Measurements from ENCODE around the gene SYK.

SYK gene

DNA sequence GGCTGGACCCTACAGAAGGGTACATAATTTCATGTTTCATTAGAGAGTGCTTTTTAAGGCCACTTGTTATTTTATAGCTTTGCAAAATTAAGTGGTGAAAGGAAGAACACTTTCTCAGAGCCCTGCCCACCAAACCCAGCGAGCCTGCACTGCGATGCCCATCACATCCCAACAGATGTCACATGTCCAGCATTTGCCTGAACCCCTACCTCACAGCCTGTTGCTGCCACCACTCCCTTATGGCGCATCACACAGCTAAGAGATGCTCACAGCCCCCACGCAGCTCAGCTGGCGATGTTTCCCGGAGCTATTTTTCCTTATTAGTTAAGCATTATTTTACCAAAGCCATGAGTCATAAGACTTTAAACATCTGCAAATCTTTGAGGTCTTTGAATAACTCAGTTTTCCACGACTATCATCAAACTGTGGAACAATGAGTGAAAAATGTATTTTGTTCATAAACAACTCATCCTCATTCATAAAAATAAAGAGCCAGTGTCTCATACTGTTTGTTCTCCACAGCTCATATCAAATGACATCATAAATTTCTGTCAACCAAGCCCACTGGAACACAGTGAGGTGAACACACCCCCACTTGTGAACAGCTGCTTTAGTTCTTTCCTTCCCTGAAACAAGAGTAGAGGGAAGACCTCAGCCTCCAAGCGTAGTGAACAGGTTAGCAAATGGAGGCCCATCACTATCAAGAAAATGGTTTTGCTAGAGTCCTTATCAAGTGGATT, 104.9 kb downstream of the SYK start:
- no peak for DNase-seq (ENCODE audit: low read depth)

DNA sequence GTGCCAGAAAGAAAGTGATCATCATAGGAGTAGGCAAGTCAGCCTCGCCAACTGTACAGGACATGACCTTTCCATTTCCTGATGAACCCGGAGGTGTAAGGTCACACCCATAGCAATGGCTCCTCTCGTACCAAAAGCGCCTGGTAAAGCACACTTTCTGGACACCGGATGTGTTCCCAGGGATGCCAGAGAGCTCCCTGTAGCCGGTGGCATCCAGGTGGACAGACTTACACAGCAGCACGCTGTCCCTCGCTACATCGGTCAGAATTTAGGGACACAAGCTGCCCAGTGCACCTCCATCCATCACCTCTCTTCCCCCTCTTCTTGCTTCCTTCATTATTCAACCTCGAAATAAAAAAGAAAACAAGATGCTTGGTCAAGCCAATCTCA, 105.4 kb downstream of the SYK start:
- no peak for DNase-seq (ENCODE audit: low read depth)

DNA sequence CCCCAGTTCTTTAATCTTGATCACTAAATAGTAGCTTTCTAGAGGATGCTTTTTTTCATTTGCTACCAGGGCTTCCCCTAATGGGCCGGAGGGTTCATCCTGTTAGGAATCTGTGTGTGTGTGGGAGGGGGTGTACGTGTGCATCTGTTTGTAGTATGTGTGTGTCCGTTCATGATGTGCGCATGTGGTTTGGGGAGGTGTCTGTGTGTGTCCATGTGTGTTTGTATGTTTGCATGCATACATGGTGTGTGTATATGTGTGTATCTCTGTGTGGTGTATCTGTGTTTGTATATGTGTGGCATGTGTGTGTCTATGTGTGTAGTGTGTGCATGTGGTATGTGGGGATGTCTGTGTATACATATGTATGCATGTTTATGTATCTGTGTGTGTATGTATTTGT, 106.2 kb downstream of the SYK start:
- no peak for DNase-seq (ENCODE audit: low read depth)

DNA sequence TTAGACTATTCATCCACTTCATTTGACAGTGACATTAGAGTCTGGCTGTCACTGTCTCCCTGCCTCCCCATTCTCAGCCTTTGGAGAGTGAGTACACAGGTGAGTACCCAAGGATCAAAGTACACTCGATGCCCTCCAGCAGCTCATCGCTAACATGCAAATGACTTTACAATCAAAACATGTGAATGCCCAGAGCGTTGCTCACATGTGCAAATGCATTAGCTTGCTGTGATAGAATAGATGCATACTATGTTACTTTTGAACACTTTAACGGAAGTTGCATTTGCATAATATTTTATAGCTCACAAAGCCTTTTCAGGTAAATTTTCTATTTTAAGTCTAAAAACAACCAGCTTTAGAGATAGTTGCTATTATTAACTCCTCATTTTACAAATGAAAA, 107.6 kb downstream of the SYK start:
- DNase-seq (ENCODE audit: low read depth): no peak

DNA sequence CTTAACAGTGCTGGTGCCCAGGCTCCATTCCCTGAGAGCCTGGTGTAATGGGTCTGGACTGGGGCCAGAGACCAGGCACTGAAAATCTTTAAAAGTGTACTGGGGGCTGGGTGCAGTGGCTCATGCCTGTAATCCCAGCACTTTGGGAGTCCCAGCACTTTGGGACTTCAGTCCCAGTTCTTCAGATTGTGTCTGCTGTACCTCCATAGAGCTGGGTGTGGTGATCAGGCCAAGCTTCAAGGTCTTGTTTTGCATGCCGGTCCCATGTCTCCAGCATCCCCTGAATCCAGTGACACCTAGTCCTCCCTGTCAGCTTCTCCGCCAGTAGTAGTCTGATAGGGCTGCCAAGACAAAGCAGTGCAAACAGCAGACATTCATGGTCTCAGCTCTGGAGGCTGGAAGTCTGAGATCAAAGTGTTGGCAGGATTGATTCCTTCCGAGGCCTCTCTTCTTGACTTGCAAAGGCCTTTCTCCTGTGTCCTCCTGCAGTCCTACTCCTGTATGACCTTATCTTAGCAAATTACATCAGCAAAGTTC, 108.2 kb downstream of the SYK start:
- no peak for DNase-seq (ENCODE audit: low read depth)

DNA sequence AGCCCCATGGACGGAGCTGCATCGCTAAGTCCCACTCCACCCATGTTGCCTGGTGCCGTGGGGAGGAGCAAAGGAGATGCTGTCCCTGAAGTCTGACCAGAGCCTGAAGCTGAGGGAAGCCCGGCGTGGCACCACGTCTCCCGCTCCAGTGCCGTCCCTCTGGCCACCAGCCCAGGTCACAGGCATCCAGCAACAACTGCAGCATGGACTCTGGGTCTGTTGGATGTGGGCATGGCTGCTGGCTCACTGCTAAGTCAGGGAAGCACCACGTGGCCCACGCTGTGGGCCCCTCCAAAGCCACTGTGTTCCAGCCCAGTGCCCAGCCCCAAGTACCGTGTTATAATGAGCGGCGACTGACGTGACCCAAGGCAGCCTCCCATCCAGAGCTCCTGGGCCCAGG, 112.6 kb downstream of the SYK start:
- DNase-seq (ENCODE audit: low read depth): no peak

DNA sequence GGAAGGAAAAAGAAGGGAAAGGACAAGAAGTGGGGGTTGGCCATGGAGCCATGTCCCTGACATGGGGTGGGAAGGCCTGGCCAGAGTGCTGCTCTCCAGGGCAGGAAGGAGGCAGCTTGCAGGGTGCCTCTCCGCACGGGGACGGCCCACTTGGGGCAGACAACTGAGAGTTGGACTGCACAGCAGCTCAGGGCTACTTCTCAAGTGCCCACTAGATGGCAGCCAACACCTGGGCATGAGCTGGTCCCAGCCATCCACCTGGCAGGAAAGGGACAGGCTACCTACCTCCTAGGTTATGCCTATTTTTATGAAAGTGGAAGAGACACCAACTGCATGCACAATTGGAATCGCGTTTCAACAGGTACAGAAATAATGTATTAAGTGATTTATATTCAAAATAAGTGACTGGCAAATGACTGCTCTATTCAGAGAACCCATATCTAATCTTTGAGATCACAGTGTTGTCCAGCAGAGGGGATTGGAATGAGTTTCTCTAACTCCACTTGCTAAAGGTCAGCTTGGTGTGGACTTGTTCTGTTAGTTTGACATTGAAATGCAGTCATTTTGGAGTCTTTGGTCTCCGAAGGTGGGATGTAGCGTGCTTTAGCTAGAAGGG, 113.4 kb downstream of the SYK start:
- peak; percentile 63 for DNase-seq (ENCODE audit: low read depth)

DNA sequence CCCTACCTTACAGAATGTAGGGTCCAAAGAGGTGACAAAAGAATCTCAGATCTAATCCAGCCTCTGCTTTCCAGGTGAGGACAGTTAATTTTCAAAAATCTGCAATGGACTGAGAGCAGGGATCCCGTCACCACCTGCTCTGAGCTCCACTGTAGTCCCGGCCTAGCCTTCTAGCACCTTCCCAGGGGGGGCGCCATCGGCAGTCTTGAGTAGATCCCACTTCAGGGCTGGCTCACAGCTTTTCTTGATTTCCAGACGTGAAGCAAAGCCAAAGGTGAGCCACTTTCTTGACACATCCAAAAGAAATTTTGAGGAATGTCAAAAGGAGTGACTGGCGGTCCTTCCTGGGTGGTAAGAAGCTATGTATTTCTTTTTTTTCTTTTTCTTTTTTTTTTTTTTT, 114.1 kb downstream of the SYK start:
- no peak for DNase-seq (ENCODE audit: low read depth)

DNA sequence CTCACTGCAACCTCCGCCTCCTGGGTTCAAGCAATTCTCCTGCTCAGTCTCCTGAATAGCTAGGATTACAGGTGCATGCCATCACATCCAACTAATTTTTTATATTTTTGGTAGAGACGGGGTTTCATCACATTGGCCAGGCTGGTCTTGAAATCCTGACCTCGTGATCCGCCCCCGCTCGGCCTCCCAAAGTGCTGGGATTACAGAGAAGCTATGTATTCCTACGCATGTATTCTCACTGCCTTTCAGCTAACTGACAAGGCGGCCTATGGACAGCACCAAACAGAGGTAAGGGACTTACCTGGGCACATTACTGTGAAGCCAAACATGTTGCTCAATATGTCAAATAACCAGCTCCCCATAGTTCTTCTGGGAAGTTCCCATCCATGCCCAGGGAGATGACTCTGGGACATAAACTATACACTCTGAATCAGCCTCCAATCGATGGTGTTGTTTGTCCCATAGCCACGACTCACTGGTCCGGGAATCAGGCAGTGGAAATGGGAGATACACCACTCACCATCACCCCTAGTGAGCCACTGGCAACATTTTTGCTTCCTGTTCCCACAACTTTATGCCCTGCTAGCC, 114.6 kb downstream of the SYK start:
- no peak for DNase-seq (ENCODE audit: low read depth)

DNA sequence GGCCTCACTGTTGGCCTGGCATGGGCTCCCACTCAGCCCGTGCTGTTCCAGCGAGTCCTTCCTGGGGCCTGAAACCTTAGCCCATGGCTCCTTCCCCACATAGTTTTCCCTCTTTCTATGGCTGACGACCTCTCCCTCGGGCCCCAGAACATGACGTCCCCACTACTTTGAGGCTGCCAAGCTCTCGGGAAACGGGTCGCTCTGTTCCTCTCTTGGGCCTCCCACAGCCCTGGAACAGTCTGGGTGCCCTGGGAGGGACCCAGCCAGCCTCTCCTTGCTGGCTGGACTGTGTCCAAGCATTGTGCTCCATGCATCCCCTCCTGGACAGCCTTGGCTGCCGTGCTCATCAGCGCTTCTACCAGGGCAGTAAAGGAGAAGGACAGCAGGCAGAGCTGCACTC, 118.3 kb downstream of the SYK start:
- DNase-seq (ENCODE audit: low read depth): no peak

DNA sequence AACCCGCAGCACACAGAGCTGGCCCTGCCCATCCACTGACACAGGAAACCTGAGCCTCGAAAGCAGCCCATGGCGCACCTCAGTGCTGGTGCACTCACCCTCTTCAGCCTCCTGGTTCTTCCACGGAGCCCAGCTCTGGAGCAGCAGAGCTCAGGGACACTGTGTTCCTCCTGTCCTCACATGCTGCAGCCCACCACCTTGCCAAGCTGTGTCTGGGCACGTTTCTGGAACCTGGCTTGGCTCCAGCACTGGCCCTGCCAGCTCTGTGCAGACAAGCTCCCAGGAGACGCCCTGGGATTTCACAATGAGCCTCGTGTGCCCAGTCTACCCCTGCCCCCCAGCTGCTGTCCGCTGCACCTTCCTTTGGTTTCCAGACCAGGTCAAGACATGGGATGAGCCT, 119.5 kb downstream of the SYK start:
- DNase-seq (ENCODE audit: low read depth): peak; percentile 36

DNA sequence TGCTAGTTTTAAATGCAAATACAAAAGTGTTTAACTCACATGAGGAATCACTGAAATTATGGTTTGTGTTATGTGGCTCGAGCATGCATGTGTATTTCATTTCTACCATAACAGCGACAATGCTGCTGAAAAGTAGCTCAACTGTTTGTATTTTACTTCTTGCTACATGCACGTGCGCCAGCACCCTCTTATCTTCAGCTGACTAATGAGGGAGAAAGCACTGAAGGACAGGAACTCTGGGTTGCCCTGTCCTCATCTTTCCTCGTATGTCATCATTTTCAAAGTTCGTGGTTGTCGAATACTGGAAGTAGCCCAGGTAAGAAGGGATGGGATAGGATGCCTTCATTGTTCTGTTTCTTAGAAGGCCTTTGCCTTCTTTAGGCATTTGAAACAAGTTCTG, 120.3 kb downstream of the SYK start:
- no peak for DNase-seq (ENCODE audit: low read depth)

DNA sequence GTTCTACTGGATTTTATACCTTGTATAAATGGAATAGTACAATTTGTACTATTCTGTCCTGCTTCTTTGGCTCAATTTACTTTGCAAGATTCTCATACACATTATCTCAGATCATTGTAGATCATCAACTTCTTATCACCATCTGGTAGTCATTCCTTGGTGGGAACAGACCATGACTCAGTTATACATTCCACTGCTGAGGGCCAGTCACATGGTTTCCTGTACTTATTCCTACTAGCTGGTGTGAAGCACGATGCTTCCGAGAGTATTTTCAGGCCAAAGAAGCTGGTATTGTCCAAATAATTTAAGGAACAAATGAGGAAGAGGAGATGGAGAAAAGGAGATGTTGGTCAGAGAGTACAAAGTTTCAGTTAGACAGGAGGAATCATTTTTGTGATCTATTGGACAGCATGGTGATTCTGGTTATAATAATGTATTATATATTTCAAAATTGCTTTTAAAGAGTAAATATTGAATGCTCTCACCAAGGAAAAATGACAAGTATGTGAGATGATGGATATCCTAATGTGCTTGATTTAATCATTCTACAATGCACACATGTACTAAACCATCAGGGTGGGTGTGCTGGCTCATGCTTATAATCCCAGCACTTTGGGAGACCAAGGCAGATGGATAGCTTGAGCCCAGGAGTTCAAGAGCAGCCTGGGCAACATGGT, 124.1 kb downstream of the SYK start:
- peak; percentile 36 for DNase-seq (ENCODE audit: low read depth)

DNA sequence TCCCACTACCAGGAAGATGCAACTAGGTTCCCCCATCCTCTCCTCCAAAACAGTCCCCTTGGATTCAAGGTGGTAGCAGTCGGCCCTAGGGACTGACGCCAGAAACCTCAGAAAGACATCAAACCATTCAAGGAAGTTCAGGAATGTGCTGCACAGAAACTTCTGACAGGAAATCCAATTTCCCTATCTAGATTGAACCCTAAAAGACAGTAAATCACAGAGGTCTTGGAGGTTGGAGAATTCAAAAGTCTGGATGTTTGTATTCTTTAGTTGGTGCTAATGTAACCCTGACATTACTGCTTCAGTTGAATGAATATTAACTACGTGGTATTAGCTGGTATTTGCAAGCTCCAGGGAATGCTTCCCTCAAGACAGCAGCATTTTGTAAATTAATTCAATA, 125.3 kb downstream of the SYK start:
- no peak for DNase-seq (ENCODE audit: low read depth)

DNA sequence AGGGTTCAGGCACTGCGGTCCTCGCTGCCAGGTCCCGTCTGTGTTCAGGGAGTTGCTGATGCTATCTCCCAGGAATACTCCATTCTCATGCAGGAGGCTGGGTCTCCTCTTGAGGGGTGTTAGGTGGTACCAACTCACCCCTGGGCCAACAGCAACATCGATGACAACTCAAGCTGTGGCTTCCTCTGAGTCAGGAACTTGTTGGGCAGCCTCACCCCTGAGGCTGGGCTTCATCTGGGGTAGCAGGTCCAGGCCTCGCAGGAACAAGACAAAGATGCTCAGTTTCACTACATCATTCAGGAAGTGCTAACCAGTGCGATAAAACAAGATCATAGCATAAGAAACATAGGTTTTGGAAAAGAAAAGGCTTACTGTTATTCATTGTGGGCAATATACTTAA, 125.9 kb downstream of the SYK start:
- no peak for DNase-seq (ENCODE audit: low read depth)

DNA sequence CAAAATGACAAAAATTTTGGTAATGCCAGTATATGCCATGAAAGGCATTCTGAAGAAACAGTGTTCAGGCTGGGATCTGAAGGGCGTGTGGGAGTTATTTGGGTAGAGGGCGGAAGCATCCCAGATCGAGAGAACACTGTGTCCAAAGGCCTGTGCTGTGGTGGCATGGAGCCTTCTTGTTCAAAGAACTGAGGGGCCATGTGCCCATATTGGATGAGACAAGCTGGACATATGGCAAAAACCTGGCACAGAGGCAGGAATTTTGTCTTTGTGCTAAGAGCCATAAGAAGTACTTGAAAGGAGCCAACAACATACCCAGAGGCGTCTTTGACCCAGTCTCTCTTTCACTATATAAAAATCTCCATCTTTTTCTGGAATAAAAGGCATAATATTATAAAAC, 128.0 kb downstream of the SYK start:
- no peak for DNase-seq (ENCODE audit: low read depth)

DNA sequence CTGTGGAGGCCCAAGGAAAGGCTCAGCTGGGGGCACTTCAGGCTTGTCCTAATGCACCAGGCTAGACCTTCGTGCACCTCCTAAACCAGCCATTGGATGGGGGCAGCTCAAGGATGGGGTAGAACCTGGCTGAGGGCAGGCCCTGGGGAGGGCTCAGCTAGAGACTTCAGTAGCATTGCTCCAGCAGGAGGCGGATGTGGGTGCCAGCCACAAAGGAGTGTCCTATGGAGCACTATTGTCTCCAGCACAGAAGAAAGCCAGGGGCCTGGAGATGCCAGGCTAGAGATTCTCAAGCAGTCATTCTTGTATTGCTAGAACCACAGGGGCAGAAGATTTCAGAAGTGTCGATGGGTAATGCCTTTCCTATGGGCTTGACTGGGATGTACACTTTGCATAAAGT, 131.8 kb downstream of the SYK start:
- no peak for DNase-seq (ENCODE audit: low read depth)

DNA sequence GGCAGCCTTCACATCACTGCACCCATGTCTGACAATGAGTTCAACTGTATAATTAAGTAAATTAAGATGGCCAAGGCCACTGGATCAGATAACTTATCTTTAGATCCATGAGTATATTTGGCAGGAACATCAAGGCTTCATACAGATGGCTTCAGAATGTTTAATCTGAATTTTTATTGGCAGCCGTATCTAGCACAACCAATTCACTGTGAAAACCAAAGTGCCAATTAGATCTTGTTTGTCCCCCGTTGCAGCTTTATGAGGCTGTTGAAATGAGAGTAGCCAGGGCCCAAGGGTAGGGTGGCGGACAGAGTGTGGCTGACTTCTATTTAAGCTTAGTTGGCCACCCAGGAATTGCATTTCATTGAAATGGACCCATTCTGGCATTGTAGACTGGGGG, 137.7 kb downstream of the SYK start:
- DNase-seq (ENCODE audit: low read depth): no peak

DNA sequence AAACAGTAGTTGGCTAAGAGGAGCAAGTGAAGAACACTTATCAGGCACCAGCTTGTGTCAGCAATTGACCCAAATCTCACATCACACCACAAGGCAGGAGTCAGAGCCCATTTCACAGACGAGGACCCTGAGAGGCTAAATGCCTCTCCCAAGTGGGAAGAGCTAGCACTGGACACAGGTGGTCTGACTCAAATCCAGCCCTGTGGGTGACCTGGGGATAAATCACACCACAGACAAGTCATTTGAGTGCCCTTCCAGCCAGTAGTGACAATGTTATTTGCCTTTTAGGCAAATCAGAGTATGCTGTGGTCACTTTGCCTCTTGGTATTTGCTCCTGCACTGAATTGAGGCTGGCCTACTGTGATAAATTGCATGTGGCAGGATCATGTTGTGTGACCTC, 138.7 kb downstream of the SYK start:
- no peak for DNase-seq (ENCODE audit: low read depth)

DNA sequence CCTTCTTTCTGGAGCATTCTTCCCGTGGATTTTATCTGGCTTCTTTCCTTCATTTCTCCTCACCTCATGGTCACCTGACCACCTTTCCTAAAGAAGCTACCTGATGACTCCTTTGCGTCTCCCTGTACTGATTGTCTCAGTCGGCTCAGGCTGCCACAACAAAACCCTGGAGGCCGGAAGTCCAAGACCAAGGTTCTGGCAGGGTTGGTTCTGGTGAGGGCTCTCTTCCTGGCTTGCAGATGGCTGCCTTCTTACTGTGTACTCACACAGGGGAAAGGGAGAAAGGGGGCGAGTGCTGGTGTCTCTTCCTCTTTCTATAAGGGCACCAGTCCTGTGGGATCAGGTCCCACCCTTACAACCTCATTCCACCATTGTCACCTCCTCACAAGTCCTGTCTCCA, 140.0 kb downstream of the SYK start:
- no peak for DNase-seq (ENCODE audit: low read depth)

DNA sequence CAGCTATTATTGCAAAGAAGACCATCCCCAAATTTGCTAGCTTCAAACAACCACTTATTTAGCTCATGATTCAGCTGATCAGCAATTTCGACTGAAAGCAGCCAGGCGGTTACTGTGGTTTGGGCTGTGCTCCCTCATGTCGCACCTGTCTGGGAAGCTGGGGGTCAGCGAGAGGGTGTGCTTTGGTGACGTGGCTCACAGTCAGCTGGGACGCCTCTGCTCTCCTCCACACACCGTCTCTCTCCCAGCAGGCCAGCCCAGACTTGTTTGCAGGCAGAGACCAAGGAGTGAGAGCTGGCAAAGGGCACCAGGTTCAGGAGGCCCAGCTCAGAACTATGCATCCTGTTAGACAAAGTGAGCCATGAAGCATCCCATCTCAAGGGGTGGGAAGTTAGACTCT, 140.9 kb downstream of the SYK start:
- DNase-seq (ENCODE audit: low read depth): no peak

DNA sequence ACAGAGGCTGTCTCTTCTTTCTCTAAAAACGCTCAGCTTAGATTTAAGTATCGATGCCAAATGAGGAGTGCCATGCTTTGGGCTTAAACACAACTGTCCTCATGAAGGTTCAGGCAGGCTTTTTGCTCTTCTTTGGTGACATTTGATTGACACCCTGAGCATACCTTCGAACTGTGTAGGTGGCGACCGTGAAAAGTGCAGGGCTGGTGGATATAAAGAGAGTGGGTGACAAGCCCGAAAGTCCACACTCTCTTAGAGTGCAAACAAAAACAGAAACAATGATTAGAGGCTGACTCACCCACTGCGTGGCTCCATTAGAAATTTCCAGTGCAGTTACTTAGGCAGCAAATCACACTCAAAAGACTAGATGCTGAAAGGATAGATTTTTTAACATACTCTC, 141.7 kb downstream of the SYK start:
- no peak for DNase-seq (ENCODE audit: low read depth)

DNA sequence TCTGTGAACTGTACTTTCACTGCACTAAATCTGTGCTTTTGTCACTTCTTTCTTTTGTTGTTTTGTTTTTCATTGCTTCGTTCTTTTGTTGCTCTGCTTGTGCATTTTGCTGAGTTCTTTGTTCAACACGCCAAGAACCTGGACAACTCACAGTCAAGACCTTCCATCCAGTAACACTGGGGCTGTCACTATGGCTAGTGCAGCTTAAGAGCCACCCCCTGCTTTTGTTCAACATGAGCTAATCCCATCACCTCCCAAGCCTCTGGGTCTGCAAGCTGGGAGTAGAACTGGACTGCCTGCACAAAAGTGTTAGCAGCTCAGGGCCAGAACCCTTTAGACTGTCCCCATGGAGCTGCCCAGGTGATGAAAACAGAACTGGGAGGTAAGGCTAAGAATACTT, 143.7 kb downstream of the SYK start:
- no peak for DNase-seq (ENCODE audit: low read depth)
